ENCODE results near the gene PNLIPRP1. TPM values are rescaled to one million over a fixed set of nuclear protein-coding genes. Genes with fewer than 3 reads are reported as not detected.

Gene PNLIPRP1
- total and polyA plus RNA-seq, 2 experiments from 2014 or later = 0.21 TPM; not detected in 1

DNA sequence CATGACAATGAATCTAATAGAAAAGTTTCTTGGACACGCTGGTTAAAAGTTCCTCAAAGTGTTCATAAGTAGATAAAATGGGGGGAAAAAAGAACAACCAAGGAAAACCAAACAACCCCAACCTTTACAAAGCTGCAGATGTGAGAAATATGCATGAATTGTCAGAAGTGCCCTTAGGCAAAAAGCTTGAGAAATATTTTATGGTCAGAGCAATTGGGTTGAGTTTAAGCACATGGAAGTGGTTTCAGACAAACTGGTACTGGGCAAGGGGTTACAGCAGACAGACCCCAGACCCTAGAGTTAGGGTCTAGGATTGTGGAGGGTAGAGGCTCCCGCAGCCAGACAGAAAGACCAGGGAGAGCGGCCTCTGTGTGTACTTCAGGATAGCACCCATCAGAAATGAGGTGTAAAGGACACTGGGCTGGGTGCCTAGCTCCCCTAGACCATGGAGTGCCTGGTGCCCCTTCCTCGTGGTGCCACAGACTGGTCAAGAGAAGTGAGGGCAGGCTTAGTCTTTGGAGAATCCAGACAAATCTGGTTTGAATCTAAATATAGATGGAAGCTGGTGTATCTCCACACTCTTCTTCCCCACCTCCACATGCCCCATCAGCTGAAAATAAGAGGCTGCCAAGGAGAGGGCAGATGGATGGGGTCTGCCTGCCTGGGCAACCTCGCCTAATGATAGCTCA is 67.2 kb downstream of the PNLIPRP1 start:
- H3K36me3 Mint-ChIP-seq (ENCODE audit: low read depth) = peaks cover 5% of the 10 kb centered on the region; the same call in 2 of the 3 replicates
- Histone ChIP-seq H3K79me2 (replicated peaks; ENCODE audit: insufficient read depth) (no peaks in the 10 kb centered on the region), H3F3A (replicated peaks; ENCODE audit: low read depth) (no peaks in the 10 kb centered on the region), H3K27ac (ENCODE audit: low read depth) (no peak overlapping the region), H3K4me1 (ENCODE audit: insufficient read depth) (no peaks in the 10 kb centered on the region), H3K36me3 (ENCODE audit: insufficient read depth) (no peaks in the 10 kb centered on the region), H3K4me2 (no peak overlapping the region), H3K27me3 (ENCODE audit: insufficient read depth) (no peaks in the 10 kb centered on the region), H2AFZ (no peak overlapping the region), H3K9me2 (ENCODE audit: insufficient read depth) (0 out of 2 replicates have a peak, but pooled peaks cover 3% of the 10 kb centered on the region), H3K4me3 (no peak overlapping the region), H4K20me1 (replicated peaks; ENCODE audit: insufficient read depth) (no peaks in the 10 kb centered on the region)
- ATAC-seq (no peak), DNase-seq (ENCODE audit: low spot score) (no peak)
- no peaks in the 10 kb centered on the region; the same call in 2 of the 3 replicates for H3K4me1 Mint-ChIP-seq
- TF ChIP-seq EZH2 (IDR thresholded peaks at IDR 0.05; ENCODE audit: low read depth, unreplicated experiment) (no peak), JUNB (IDR thresholded peaks at IDR 0.05; ENCODE audit: unreplicated experiment) (no peak), CREB1 (CRISPR knock-in tag; IDR thresholded peaks at IDR 0.05; ENCODE audit: low read depth) (no peak), EZH2phosphoT487 (IDR thresholded peaks at IDR 0.05; ENCODE audit: unreplicated experiment) (no peak), ZNF114 (CRISPR knock-in tag; IDR thresholded peaks at IDR 0.05) (no peak), NANOG (IDR thresholded peaks at IDR 0.05; ENCODE audit: borderline replicate concordance) (no peak), POLR2AphosphoS5 (IDR thresholded peaks at IDR 0.05; ENCODE audit: low read depth) (no peak), STAT1 (IDR thresholded peaks at IDR 0.05; ENCODE audit: unreplicated experiment) (no peak), ZNF331 (CRISPR knock-in tag; IDR thresholded peaks at IDR 0.05; ENCODE audit: low read depth) (no peak)
- TF ChIP-seq, protein P1, sequence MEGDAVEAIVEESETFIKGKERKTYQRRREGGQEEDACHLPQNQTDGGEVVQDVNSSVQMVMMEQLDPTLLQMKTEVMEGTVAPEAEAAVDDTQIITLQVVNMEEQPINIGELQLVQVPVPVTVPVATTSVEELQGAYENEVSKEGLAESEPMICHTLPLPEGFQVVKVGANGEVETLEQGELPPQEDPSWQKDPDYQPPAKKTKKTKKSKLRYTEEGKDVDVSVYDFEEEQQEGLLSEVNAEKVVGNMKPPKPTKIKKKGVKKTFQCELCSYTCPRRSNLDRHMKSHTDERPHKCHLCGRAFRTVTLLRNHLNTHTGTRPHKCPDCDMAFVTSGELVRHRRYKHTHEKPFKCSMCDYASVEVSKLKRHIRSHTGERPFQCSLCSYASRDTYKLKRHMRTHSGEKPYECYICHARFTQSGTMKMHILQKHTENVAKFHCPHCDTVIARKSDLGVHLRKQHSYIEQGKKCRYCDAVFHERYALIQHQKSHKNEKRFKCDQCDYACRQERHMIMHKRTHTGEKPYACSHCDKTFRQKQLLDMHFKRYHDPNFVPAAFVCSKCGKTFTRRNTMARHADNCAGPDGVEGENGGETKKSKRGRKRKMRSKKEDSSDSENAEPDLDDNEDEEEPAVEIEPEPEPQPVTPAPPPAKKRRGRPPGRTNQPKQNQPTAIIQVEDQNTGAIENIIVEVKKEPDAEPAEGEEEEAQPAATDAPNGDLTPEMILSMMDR (conservative IDR thresholded peaks at IDR 0.05; ENCODE audit: low read depth in 2 of 2) = no peak
- TF ChIP-seq, protein P2, sequence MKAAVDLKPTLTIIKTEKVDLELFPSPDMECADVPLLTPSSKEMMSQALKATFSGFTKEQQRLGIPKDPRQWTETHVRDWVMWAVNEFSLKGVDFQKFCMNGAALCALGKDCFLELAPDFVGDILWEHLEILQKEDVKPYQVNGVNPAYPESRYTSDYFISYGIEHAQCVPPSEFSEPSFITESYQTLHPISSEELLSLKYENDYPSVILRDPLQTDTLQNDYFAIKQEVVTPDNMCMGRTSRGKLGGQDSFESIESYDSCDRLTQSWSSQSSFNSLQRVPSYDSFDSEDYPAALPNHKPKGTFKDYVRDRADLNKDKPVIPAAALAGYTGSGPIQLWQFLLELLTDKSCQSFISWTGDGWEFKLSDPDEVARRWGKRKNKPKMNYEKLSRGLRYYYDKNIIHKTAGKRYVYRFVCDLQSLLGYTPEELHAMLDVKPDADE (IDR thresholded peaks at IDR 0.05) = no peak
- TF ChIP-seq, protein P3, sequence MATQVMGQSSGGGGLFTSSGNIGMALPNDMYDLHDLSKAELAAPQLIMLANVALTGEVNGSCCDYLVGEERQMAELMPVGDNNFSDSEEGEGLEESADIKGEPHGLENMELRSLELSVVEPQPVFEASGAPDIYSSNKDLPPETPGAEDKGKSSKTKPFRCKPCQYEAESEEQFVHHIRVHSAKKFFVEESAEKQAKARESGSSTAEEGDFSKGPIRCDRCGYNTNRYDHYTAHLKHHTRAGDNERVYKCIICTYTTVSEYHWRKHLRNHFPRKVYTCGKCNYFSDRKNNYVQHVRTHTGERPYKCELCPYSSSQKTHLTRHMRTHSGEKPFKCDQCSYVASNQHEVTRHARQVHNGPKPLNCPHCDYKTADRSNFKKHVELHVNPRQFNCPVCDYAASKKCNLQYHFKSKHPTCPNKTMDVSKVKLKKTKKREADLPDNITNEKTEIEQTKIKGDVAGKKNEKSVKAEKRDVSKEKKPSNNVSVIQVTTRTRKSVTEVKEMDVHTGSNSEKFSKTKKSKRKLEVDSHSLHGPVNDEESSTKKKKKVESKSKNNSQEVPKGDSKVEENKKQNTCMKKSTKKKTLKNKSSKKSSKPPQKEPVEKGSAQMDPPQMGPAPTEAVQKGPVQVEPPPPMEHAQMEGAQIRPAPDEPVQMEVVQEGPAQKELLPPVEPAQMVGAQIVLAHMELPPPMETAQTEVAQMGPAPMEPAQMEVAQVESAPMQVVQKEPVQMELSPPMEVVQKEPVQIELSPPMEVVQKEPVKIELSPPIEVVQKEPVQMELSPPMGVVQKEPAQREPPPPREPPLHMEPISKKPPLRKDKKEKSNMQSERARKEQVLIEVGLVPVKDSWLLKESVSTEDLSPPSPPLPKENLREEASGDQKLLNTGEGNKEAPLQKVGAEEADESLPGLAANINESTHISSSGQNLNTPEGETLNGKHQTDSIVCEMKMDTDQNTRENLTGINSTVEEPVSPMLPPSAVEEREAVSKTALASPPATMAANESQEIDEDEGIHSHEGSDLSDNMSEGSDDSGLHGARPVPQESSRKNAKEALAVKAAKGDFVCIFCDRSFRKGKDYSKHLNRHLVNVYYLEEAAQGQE (IDR thresholded peaks at IDR 0.05; ENCODE audit: unreplicated experiment) = no peak
- TF ChIP-seq, protein P4, sequence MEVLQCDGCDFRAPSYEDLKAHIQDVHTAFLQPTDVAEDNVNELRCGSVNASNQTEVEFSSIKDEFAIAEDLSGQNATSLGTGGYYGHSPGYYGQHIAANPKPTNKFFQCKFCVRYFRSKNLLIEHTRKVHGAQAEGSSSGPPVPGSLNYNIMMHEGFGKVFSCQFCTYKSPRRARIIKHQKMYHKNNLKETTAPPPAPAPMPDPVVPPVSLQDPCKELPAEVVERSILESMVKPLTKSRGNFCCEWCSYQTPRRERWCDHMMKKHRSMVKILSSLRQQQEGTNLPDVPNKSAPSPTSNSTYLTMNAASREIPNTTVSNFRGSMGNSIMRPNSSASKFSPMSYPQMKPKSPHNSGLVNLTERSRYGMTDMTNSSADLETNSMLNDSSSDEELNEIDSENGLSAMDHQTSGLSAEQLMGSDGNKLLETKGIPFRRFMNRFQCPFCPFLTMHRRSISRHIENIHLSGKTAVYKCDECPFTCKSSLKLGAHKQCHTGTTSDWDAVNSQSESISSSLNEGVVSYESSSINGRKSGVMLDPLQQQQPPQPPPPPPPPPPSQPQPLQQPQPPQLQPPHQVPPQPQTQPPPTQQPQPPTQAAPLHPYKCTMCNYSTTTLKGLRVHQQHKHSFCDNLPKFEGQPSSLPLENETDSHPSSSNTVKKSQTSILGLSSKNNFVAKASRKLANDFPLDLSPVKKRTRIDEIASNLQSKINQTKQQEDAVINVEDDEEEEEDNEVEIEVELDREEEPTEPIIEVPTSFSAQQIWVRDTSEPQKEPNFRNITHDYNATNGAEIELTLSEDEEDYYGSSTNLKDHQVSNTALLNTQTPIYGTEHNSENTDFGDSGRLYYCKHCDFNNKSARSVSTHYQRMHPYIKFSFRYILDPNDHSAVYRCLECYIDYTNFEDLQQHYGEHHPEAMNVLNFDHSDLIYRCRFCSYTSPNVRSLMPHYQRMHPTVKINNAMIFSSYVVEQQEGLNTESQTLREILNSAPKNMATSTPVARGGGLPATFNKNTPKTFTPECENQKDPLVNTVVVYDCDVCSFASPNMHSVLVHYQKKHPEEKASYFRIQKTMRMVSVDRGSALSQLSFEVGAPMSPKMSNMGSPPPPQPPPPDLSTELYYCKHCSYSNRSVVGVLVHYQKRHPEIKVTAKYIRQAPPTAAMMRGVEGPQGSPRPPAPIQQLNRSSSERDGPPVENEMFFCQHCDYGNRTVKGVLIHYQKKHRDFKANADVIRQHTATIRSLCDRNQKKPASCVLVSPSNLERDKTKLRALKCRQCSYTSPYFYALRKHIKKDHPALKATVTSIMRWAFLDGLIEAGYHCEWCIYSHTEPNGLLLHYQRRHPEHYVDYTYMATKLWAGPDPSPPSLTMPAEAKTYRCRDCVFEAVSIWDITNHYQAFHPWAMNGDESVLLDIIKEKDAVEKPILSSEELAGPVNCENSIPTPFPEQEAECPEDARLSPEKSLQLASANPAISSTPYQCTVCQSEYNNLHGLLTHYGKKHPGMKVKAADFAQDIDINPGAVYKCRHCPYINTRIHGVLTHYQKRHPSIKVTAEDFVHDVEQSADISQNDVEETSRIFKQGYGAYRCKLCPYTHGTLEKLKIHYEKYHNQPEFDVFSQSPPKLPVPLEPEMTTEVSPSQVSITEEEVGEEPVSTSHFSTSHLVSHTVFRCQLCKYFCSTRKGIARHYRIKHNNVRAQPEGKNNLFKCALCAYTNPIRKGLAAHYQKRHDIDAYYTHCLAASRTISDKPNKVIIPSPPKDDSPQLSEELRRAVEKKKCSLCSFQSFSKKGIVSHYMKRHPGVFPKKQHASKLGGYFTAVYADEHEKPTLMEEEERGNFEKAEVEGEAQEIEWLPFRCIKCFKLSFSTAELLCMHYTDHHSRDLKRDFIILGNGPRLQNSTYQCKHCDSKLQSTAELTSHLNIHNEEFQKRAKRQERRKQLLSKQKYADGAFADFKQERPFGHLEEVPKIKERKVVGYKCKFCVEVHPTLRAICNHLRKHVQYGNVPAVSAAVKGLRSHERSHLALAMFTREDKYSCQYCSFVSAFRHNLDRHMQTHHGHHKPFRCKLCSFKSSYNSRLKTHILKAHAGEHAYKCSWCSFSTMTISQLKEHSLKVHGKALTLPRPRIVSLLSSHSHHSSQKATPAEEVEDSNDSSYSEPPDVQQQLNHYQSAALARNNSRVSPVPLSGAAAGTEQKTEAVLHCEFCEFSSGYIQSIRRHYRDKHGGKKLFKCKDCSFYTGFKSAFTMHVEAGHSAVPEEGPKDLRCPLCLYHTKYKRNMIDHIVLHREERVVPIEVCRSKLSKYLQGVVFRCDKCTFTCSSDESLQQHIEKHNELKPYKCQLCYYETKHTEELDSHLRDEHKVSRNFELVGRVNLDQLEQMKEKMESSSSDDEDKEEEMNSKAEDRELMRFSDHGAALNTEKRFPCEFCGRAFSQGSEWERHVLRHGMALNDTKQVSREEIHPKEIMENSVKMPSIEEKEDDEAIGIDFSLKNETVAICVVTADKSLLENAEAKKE (CRISPR knock-in tag; IDR thresholded peaks at IDR 0.05) = no peak
- H3K9me3 Mint-ChIP-seq = no peaks in the 10 kb centered on the region
- H3K27me3 Mint-ChIP-seq (ENCODE audit: insufficient read depth, low read depth, poor library complexity) = peaks cover 2% of the 10 kb centered on the region
- no peak overlapping the region for H3K4me3 Mint-ChIP-seq
- no peak overlapping the region for H3K27ac Mint-ChIP-seq

Data from GM23338 (cell line).